H1 (cell line): ENCODE measurements around the gene FAM168B. TPM values are rescaled to one million over a fixed set of nuclear protein-coding genes. Genes with fewer than 3 reads are reported as not detected.

Experiments used
- CBX5 ChIP-seq: fragments of 300-800, 300-1000 bp; sonication (generic); IDR thresholded peaks from 2 replicates; pipeline ENCODE4 v1.7.1; 2016; ENCODE audit warnings: antibody characterized with exemption, low read length, low read depth
- polyA plus RNA-seq, 7 experiments: library from polyadenylated mRNA; depleted of rRNA in 3 of 7; stranded (reverse) in 5 of 7; unstranded in 2 of 7; fragments of >200 nt in 5 of 7; fragments of 200-250 nt in 2 of 7; gene quantifications; 1 replicate in 5 of 7; 2 replicates in 1 of 7; 4 replicates in 1 of 7; pipeline versions ENCODE4 v1.2.1 to v1.2.3, GENCODE V29; 2011 to 2013; ENCODE audit warnings: missing spikeins in 2 of 7, mixed read lengths in 2 of 7
- total RNA-seq: library from RNA; stranded (reverse); fragmentation: NEBNext Ultra II Directional; extraction: Animal tissue kit (Norgen Biotek cat#: 25700); gene quantifications from 2 replicates; pipeline ENCODE4 v1.2.1, GENCODE V29; 2021
- TF ChIP-seq, protein P1 (sequence below): fragments of 300-600 bp; sonication (generic); IDR thresholded peaks from 2 replicates; pipeline ENCODE4 v1.7.1; 2012; ENCODE audit warnings: low read length, moderate library complexity, mild to moderate bottlenecking, inconsistent platforms; ENCODE audit not compliant: insufficient replicate concordance

FAM168B gene
- total and polyA plus RNA-seq, 2 of the 8 experiments (the other 6 are each of a cell fraction or from before 2014, with no cell fraction given) = 61.9 to 123 TPM

DNA sequence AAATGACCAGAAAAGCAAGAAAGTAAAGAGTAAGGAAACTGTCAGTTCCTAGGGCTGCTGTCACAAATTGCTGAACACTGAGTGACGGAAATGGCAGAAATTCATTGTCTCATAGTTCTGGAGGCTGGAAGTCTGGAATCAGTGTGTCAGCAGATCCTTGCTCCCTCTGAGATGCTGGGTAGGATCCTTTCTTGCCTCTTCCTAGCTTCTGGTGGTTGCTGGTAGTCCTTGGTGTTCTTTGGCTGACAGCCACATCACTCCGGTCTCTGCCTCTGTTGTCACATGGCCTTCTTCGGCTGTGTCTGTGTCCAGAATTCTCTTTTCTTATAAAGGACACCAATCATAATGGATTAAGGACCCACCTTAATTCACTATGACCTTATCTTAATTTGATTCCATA, 33.8 kb upstream of the FAM168B start (continued):
- TF ChIP-seq, protein P1, sequence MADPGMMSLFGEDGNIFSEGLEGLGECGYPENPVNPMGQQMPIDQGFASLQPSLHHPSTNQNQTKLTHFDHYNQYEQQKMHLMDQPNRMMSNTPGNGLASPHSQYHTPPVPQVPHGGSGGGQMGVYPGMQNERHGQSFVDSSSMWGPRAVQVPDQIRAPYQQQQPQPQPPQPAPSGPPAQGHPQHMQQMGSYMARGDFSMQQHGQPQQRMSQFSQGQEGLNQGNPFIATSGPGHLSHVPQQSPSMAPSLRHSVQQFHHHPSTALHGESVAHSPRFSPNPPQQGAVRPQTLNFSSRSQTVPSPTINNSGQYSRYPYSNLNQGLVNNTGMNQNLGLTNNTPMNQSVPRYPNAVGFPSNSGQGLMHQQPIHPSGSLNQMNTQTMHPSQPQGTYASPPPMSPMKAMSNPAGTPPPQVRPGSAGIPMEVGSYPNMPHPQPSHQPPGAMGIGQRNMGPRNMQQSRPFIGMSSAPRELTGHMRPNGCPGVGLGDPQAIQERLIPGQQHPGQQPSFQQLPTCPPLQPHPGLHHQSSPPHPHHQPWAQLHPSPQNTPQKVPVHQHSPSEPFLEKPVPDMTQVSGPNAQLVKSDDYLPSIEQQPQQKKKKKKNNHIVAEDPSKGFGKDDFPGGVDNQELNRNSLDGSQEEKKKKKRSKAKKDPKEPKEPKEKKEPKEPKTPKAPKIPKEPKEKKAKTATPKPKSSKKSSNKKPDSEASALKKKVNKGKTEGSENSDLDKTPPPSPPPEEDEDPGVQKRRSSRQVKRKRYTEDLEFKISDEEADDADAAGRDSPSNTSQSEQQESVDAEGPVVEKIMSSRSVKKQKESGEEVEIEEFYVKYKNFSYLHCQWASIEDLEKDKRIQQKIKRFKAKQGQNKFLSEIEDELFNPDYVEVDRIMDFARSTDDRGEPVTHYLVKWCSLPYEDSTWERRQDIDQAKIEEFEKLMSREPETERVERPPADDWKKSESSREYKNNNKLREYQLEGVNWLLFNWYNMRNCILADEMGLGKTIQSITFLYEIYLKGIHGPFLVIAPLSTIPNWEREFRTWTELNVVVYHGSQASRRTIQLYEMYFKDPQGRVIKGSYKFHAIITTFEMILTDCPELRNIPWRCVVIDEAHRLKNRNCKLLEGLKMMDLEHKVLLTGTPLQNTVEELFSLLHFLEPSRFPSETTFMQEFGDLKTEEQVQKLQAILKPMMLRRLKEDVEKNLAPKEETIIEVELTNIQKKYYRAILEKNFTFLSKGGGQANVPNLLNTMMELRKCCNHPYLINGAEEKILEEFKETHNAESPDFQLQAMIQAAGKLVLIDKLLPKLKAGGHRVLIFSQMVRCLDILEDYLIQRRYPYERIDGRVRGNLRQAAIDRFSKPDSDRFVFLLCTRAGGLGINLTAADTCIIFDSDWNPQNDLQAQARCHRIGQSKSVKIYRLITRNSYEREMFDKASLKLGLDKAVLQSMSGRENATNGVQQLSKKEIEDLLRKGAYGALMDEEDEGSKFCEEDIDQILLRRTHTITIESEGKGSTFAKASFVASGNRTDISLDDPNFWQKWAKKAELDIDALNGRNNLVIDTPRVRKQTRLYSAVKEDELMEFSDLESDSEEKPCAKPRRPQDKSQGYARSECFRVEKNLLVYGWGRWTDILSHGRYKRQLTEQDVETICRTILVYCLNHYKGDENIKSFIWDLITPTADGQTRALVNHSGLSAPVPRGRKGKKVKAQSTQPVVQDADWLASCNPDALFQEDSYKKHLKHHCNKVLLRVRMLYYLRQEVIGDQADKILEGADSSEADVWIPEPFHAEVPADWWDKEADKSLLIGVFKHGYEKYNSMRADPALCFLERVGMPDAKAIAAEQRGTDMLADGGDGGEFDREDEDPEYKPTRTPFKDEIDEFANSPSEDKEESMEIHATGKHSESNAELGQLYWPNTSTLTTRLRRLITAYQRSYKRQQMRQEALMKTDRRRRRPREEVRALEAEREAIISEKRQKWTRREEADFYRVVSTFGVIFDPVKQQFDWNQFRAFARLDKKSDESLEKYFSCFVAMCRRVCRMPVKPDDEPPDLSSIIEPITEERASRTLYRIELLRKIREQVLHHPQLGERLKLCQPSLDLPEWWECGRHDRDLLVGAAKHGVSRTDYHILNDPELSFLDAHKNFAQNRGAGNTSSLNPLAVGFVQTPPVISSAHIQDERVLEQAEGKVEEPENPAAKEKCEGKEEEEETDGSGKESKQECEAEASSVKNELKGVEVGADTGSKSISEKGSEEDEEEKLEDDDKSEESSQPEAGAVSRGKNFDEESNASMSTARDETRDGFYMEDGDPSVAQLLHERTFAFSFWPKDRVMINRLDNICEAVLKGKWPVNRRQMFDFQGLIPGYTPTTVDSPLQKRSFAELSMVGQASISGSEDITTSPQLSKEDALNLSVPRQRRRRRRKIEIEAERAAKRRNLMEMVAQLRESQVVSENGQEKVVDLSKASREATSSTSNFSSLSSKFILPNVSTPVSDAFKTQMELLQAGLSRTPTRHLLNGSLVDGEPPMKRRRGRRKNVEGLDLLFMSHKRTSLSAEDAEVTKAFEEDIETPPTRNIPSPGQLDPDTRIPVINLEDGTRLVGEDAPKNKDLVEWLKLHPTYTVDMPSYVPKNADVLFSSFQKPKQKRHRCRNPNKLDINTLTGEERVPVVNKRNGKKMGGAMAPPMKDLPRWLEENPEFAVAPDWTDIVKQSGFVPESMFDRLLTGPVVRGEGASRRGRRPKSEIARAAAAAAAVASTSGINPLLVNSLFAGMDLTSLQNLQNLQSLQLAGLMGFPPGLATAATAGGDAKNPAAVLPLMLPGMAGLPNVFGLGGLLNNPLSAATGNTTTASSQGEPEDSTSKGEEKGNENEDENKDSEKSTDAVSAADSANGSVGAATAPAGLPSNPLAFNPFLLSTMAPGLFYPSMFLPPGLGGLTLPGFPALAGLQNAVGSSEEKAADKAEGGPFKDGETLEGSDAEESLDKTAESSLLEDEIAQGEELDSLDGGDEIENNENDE = no peak
- no peak for TF ChIP-seq CBX5
